Hematopoietic multipotent progenitor cell treated with erythropoietin and hydrocortisone succinate and interleukin-3 and kit ligand, for 8 days (in vitro differentiated cells): ENCODE measurements around the gene DPY19L2.
"Not testable (repeated sequence)": the region's sequence is repeated elsewhere in the genome, so short reads cannot be mapped to it uniquely, and the experiment has no call there.

Experiments
- DNase-seq: peaks from one replicate; pipeline ENCODE4 v3.0.0-alpha.2; 2015

The DPY19L2 gene

GRCh38 chr12:63656407-63656806 lies 11.9 kb downstream of the DPY19L2 start:
- not testable (repeated sequence) for DNase-seq

- peak; percentile 37 for DNase-seq
Measured at GRCh38 chr12:63655543-63656257, 12.6 kb downstream of the DPY19L2 start.

- peak; percentile 25 for DNase-seq
Measured at GRCh38 chr12:63654481-63654880, 13.8 kb downstream of the DPY19L2 start.

GRCh38 chr12:63649517-63649916 lies 18.8 kb downstream of the DPY19L2 start:
- not testable (repeated sequence) for DNase-seq

- DNase-seq, result peak; percentile 83
Measured at GRCh38 chr12:63643381-63644140, 24.7 kb downstream of the DPY19L2 start.

GRCh38 chr12:63624258-63624657 lies 44.0 kb downstream of the DPY19L2 start:
- not testable (repeated sequence) for DNase-seq

GRCh38 chr12:63615544-63615943 lies 52.7 kb downstream of the DPY19L2 start:
- not testable (repeated sequence) for DNase-seq

- DNase-seq, result not testable (repeated sequence)
Measured at GRCh38 chr12:63611285-63611684, 57.0 kb downstream of the DPY19L2 start.

GRCh38 chr12:63609281-63609680 lies 59.0 kb downstream of the DPY19L2 start:
- not testable (repeated sequence) for DNase-seq

GRCh38 chr12:63604985-63605384 lies 63.3 kb downstream of the DPY19L2 start:
- not testable (repeated sequence) for DNase-seq

GRCh38 chr12:63594828-63595227 lies 73.5 kb downstream of the DPY19L2 start:
- not testable (repeated sequence) for DNase-seq

GRCh38 chr12:63584426-63584825 lies 83.9 kb downstream of the DPY19L2 start:
- DNase-seq, result not testable (repeated sequence)

- not testable (repeated sequence) for DNase-seq
Measured at GRCh38 chr12:63583289-63583688, 85.0 kb downstream of the DPY19L2 start.

- not testable (repeated sequence) for DNase-seq
Measured at GRCh38 chr12:63577631-63578030, 90.7 kb downstream of the DPY19L2 start.

GRCh38 chr12:63572038-63572437 lies 96.3 kb downstream of the DPY19L2 start:
- not testable (repeated sequence) for DNase-seq

GRCh38 chr12:63558445-63558844 lies 109.8 kb downstream of the DPY19L2 start:
- DNase-seq, result not testable (repeated sequence)

GRCh38 chr12:63551397-63551796 lies 116.9 kb downstream of the DPY19L2 start:
- DNase-seq, result not testable (repeated sequence)

- not testable (repeated sequence) for DNase-seq
Measured at GRCh38 chr12:63549034-63549433, 119.3 kb downstream of the DPY19L2 start.

- not testable (repeated sequence) for DNase-seq
Measured at GRCh38 chr12:63545298-63545916, 122.9 kb downstream of the DPY19L2 start.

GRCh38 chr12:63538656-63539055 lies 129.6 kb downstream of the DPY19L2 start:
- not testable (repeated sequence) for DNase-seq

GRCh38 chr12:63537838-63538237 lies 130.5 kb downstream of the DPY19L2 start:
- not testable (repeated sequence) for DNase-seq

- not testable (repeated sequence) for DNase-seq
Measured at GRCh38 chr12:63529641-63530040, 138.7 kb downstream of the DPY19L2 start.

- DNase-seq, result no peak
Measured at GRCh38 chr12:63525831-63526230, 142.5 kb downstream of the DPY19L2 start.
